ENCODE results near the gene GMIP. TPM values are rescaled to one million over a fixed set of nuclear protein-coding genes. Genes with fewer than 3 reads are reported as not detected.

The GMIP gene
- total and polyA plus RNA-seq, 10 donors = 26.7 to 141 (median 94.0) TPM

GRCh38 chr19:19663256-19664120, 20.0 kb upstream of the GMIP start, which contains the start of gene ATP13A1:
Gene ATP13A1, minus strand, starts transcription at chr19:19663676. Its CDS starts 10 bp downstream, at chr19:19663666.
- WGBS, 5 donors = 0 to 1% (median 0%) methylated on average over 16 to 85 of the region's 85 CpGs

GRCh38 chr19:19662871-19663255, 19.4 kb upstream of the GMIP start:
- H3K27me3 ChIP-seq (replicated peaks in 1 of 7) = no peaks in the 10 kb centered on the region
- peaks cover 4 to 37% (median 25%) of the 10 kb centered on the region in 6 donors for H3K36me3 ChIP-seq
- peak overlapping the region; percentile 78 to 97 (median 95) for H3K27ac ChIP-seq
- no peak for DNase-seq
- H3K9me3 ChIP-seq = peaks cover 0 to 6% (median 0%) of the 10 kb centered on the region in 8 donors
- peak overlapping the region; percentile 92 to 100 (median 96) for H3K4me3 ChIP-seq
- H3K4me1 ChIP-seq = peaks cover 21 to 75% (median 44%) of the 10 kb centered on the region in 6 donors
- WGBS, 5 donors = 7 to 27% (median 12%) methylated on average over 7 to 17 of the region's 17 CpGs
- intact Hi-C loops (cut with DNase I; ENCODE audit: low total_unique reads) = loop anchor here (10.0 kb wide), 1 partner anchor 72 kb away; the partner anchor contains the start of gene ZNF14
- TF ChIP-seq POLR2AphosphoS5 (IDR thresholded peaks at IDR 0.05) (no peak), POLR2A (IDR thresholded peaks at IDR 0.05) (no peak), CTCF (IDR thresholded peaks at IDR 0.05 in 8 of 11, conservative IDR thresholded peaks at IDR 0.05 in 3 of 11) (no peak)

More at GRCh38 chr19:19663256-19664120, 20.0 kb upstream of the GMIP start, which contains the start of gene ATP13A1:
- peak; percentile 95 to 96 (median 96) for TF ChIP-seq POLR2AphosphoS5 (IDR thresholded peaks at IDR 0.05)
- peak in 3 of 11 experiments; percentile 9 to 37 (median 25) for TF ChIP-seq CTCF (IDR thresholded peaks at IDR 0.05 in 8 of 11, conservative IDR thresholded peaks at IDR 0.05 in 3 of 11)
- peak in 2 of 3 donors; percentile 16 to 72 for TF ChIP-seq POLR2A (IDR thresholded peaks at IDR 0.05)
- DNase-seq = peak; percentile 100
- peak within 1 kb of the TSS; percentile 92 to 100 (median 96) for H3K4me3 ChIP-seq
- peaks cover 3 to 31% (median 19%) of the 10 kb centered on the region in 6 donors for H3K36me3 ChIP-seq
- peaks cover 21 to 81% (median 47%) of the 10 kb centered on the region in 6 donors for H3K4me1 ChIP-seq
- peaks cover 0 to 6% (median 0%) of the 10 kb centered on the region in 8 donors for H3K9me3 ChIP-seq
- H3K27me3 ChIP-seq (replicated peaks in 1 of 7) = no peaks in the 10 kb centered on the region
- intact Hi-C loops (cut with DNase I; ENCODE audit: low total_unique reads) = loop anchor here (10.0 kb wide), 1 partner anchor 71 kb away; the partner anchor contains the start of gene ZNF14
- H3K27ac ChIP-seq = peak within 1 kb of the TSS; percentile 78 to 97 (median 95)

- peak overlapping the region in 7 of 8 donors; percentile 13 to 97 (median 94) for H3K27ac ChIP-seq
- 69 to 83% (median 78%) methylated on average over 8 of the region's 8 CpGs for WGBS, 5 donors
- H3K36me3 ChIP-seq = peaks cover 4 to 43% (median 30%) of the 10 kb centered on the region in 6 donors
- intact Hi-C loops (cut with DNase I; ENCODE audit: low total_unique reads) = loop anchor here (10.0 kb wide), 1 partner anchor 72 kb away; the partner anchor contains the start of gene ZNF14
- peak overlapping the region; percentile 92 to 100 (median 96) for H3K4me3 ChIP-seq
- TF ChIP-seq CTCF (IDR thresholded peaks at IDR 0.05 in 8 of 11, conservative IDR thresholded peaks at IDR 0.05 in 3 of 11) (no peak), POLR2AphosphoS5 (IDR thresholded peaks at IDR 0.05) (no peak), POLR2A (IDR thresholded peaks at IDR 0.05) (no peak)
- no peak for DNase-seq
- peaks cover 0 to 6% (median 0%) of the 10 kb centered on the region in 8 donors for H3K9me3 ChIP-seq
- H3K27me3 ChIP-seq (replicated peaks in 1 of 7) = no peaks in the 10 kb centered on the region
- peaks cover 17 to 70% (median 39%) of the 10 kb centered on the region in 6 donors for H3K4me1 ChIP-seq
Observed at GRCh38 chr19:19662344-19662743, 18.9 kb upstream of the GMIP start.
